Heart left ventricle (tissue), 16 donors: Measurements from ENCODE around the gene DAGLA. TPM values are rescaled to one million over a fixed set of nuclear protein-coding genes. Genes with fewer than 3 reads are reported as not detected.
A peak's percentile ranks its signal among the peaks of the same experiment; 100 is the strongest.

Experiments used
- ATAC-seq, 4 donors: fragments of 200-7000 bp; cut with Tn5 transposase; one replicate each; pipeline ENCODE4 v1.9.1; 2020 to 2022; ENCODE audit warnings: moderate library complexity in 4 of 4, mild to moderate bottlenecking in 3 of 4, moderate number of reproducible peaks in 1 of 4
- DNase-seq, 5 donors: peaks; one replicate each; pipeline ENCODE4 v3.0.0-alpha.2; 2020
- H3K27ac ChIP-seq, 12 donors: fragments of 200-600 bp; sonication (generic) in 4 of 12; one replicate each; pipeline versions ENCODE4 v1.5.0 to v1.8.0; 2016 to 2022; ENCODE audit warnings: mild to moderate bottlenecking in 2 of 12
- H3K27me3 ChIP-seq, 9 donors: fragments of 200-600 bp; sonication (generic) in 2 of 9; one replicate each; pipeline versions ENCODE4 v1.5.1 to v1.8.0; 2016 to 2022; ENCODE audit warnings: mild to moderate bottlenecking in 3 of 9
- H3K36me3 ChIP-seq, 9 donors: fragments of 200-600 bp; sonication (generic) in 2 of 9; one replicate each; pipeline versions ENCODE4 v1.5.0 to v1.8.0; 2018 to 2022; ENCODE audit warnings: mild to moderate bottlenecking in 2 of 9
- H3K4me1 ChIP-seq, 12 donors: fragments of 200-600 bp; sonication (generic) in 4 of 12; one replicate each; pipeline versions ENCODE4 v1.5.0 to v1.8.0; 2016 to 2022; ENCODE audit warnings: mild to moderate bottlenecking in 3 of 12
- H3K4me3 ChIP-seq, 12 donors: fragments of 200-600 bp; sonication (generic) in 4 of 12; one replicate each; pipeline versions ENCODE4 v1.5.0 to v1.8.0; 2017 to 2022; ENCODE audit warnings: mild to moderate bottlenecking in 9 of 12, moderate library complexity in 4 of 12
- H3K9me3 ChIP-seq, 12 donors: fragments of 200-600 bp; sonication (generic) in 4 of 12; one replicate each; pipeline versions ENCODE4 v1.5.0 to v1.8.0; 2016 to 2022; ENCODE audit warnings: mild to moderate bottlenecking in 1 of 12
- POLR2A ChIP-seq, 2 donors: fragments of 450-650 bp; IDR thresholded peaks; one replicate each; pipeline ENCODE4 v1.6.1; 2017; ENCODE audit warnings: antibody characterized with exemption in 2 of 2, mild to moderate bottlenecking in 2 of 2, moderate library complexity in 2 of 2
- WGBS, 4 donors: extraction: QIAGEN DNeasy Blood & Tissue Kit in 2 of 4; methylation state at CpG; one replicate each; pipeline versions ENCODE4 v1.1.5 to v1.1.7; 2013 to 2018; 5-methylcytosine and 5-hydroxymethylcytosine counted together
- intact Hi-C, 10 donors: fragments of 100-400 bp; cut with DNase I; formaldehyde crosslinking; loops; one replicate each; pipeline versions ENCODE4 v1.11.1 to v1.14.2; 2022
- polyA plus RNA-seq, 2 donors: library from polyadenylated mRNA; stranded (reverse); fragments of 200-250 nt; gene quantifications; one replicate each; pipeline ENCODE4 v1.2.3, GENCODE V29; 2013
- total RNA-seq, 9 donors: library from RNA; depleted of rRNA in 2 of 9; stranded (reverse); fragments of >200 nt in 2 of 9; fragmentation: NEBNext Ultra II Directional in 3 of 9; extraction: Animal tissue kit (Norgen Biotek cat#: 25700) in 3 of 9; gene quantifications; one replicate each; pipeline versions ENCODE4 v1.1.0 to v1.2.4, GENCODE V29; 2016 to 2023
- TF ChIP-seq, protein P1 (sequence below), 12 donors: fragments of 200-600 bp; sonication (generic) in 4 of 12; IDR thresholded peaks; one replicate each; pipeline versions ENCODE4 v1.5.0 to v1.8.0; 2018 to 2022; ENCODE audit warnings: antibody characterized with exemption in 12 of 12, mild to moderate bottlenecking in 5 of 12
- donor health status: ischemic (EF 13 %, LVEDD 7.1; RV severe dilation, severe dysfunction).
- donor health status: healthy with polysubstance abuse.
- donor health status: DM: no; HTN: yes; CAD: no.
- donor health status: DM: no; HTN: no; CAD: no.
- donor health status: ischemic (EF 25% LVEDD 6.9; RV normal size, moderate dysfunction).
- donor health status: ischemic (EF 25% LVEDD 5.7; RV mildly dilated, moderate dysfunction).
- donor health status: healthy.
- donor health status: DM: yes; HTN: yes; CAD: no.
- donor health status: ischemic (EF 35%, LVEDD 5.7; RV mildly dilated, moderate dysfunction).
- donor health status: nonischemic (EF 11% LVEDD 7.7; RV severe dilation, severe dysfunction).
- donor health status: DM: yes; HTN: yes; CAD: no.
- donor health status: PGD.
- donor health status: ischemic (EF 29% LVEDD 5.4; RV normal size, mild dysfunction).
- donor health status: nonischemic (EF 23%, LVEDD 6.1; RV moderate dilation, normal function).

The DAGLA gene
- total and polyA plus RNA-seq, 11 donors = 2.2 to 5.6 (median 3.3) TPM

DNA sequence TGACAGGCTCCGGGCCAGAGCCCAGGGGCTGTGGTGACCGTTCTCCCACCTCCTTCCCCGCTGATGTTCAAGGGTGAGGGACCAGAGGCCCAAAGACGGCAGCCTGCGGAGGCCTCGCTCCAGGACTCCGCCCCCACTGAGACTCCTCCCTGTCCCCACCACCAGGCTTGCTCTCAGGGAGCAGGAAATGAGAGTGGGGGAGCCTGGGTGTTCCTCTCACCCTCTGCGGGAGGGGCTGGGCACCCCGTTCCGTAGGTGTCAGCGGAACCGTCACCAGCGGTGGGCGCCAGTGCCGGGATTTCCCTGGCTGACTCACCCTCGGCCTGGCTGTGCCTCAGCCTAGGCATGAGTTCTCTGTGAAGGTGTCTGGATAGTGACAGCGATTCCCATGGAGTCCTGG, 15.7 kb downstream of the DAGLA start:
- no peaks in the 10 kb centered on the region for H3K9me3 ChIP-seq
- no peak for TF ChIP-seq POLR2A (IDR thresholded peaks at IDR 0.05)
- TF ChIP-seq, protein P1, sequence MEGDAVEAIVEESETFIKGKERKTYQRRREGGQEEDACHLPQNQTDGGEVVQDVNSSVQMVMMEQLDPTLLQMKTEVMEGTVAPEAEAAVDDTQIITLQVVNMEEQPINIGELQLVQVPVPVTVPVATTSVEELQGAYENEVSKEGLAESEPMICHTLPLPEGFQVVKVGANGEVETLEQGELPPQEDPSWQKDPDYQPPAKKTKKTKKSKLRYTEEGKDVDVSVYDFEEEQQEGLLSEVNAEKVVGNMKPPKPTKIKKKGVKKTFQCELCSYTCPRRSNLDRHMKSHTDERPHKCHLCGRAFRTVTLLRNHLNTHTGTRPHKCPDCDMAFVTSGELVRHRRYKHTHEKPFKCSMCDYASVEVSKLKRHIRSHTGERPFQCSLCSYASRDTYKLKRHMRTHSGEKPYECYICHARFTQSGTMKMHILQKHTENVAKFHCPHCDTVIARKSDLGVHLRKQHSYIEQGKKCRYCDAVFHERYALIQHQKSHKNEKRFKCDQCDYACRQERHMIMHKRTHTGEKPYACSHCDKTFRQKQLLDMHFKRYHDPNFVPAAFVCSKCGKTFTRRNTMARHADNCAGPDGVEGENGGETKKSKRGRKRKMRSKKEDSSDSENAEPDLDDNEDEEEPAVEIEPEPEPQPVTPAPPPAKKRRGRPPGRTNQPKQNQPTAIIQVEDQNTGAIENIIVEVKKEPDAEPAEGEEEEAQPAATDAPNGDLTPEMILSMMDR (IDR thresholded peaks at IDR 0.05) = peak in 3 of 12 donors; percentile 21 to 30 (median 28)
- H3K27me3 ChIP-seq = no peaks in the 10 kb centered on the region
- 10 to 12% (median 10%) methylated on average over 13 to 17 of the region's 17 CpGs for WGBS, 4 donors
- DNase-seq (peak; percentile 79 to 88 (median 83)), ATAC-seq (peak; percentile 56 to 82 (median 76))
- H3K4me3 ChIP-seq = peak overlapping the region in 9 of 12 donors; percentile 9 to 42 (median 31)
- peaks cover 10 to 85% (median 73%) of the 10 kb centered on the region in 12 donors for H3K4me1 ChIP-seq
- H3K27ac ChIP-seq = peak overlapping the region; percentile 50 to 87 (median 77)
- intact Hi-C loops = no loop called here
- no peaks in the 10 kb centered on the region for H3K36me3 ChIP-seq

- Histone ChIP-seq H3K36me3 (no peaks in the 10 kb centered on the region), H3K4me1 (peaks cover 10 to 83% (median 75%) of the 10 kb centered on the region in 12 donors), H3K9me3 (no peaks in the 10 kb centered on the region), H3K27me3 (no peaks in the 10 kb centered on the region), H3K27ac (peak overlapping the region in 9 of 12 donors; percentile 75 to 87 (median 78)), H3K4me3 (peak overlapping the region in 1 of 12 donors; percentile 37)
- DNase-seq (no peak), ATAC-seq (no peak)
- 70 to 86% (median 76%) methylated on average over 7 to 8 of the region's 8 CpGs for WGBS, 4 donors
- intact Hi-C loops = no loop called here
- TF ChIP-seq, protein P1 (IDR thresholded peaks at IDR 0.05) = no peak
Observed at GRCh38 chr11:61696602-61697001, 16.4 kb downstream of the DAGLA start.

DNA sequence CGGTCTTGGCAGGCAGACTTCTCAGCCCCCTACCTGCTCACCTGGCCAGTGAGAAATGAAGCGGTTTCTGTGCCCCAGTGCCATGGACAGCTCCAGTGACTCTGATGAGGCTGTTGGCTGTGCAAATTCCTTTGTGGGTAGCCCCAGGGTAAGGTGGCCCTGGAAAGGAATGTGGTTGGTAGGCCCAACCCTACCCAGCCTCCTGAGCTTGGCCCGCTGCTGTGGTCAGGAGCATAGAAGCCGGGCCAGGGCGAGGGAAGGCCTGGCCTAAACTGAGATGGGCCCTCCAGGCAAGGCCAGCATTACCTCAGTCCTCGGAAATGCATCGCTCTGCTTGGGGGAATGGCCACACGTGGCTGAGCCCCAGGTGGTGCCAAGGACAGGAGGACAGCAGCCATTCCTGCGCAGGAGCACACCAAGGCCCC, 16.9 kb downstream of the DAGLA start:
- peaks cover 10 to 85% (median 75%) of the 10 kb centered on the region in 12 donors for H3K4me1 ChIP-seq
- no peaks in the 10 kb centered on the region for H3K27me3 ChIP-seq
- H3K27ac ChIP-seq = peak overlapping the region in 10 of 12 donors; percentile 64 to 87 (median 77)
- no peak overlapping the region for H3K4me3 ChIP-seq
- ATAC-seq (no peak), DNase-seq (no peak)
- intact Hi-C loops = no loop called here
- WGBS, 4 donors = 72 to 88% (median 82%) methylated on average over 7 to 9 of the region's 9 CpGs
- no peaks in the 10 kb centered on the region for H3K9me3 ChIP-seq
- no peaks in the 10 kb centered on the region for H3K36me3 ChIP-seq
- TF ChIP-seq POLR2A (IDR thresholded peaks at IDR 0.05) = no peak
- TF ChIP-seq, protein P1 (IDR thresholded peaks at IDR 0.05) = no peak

DNA sequence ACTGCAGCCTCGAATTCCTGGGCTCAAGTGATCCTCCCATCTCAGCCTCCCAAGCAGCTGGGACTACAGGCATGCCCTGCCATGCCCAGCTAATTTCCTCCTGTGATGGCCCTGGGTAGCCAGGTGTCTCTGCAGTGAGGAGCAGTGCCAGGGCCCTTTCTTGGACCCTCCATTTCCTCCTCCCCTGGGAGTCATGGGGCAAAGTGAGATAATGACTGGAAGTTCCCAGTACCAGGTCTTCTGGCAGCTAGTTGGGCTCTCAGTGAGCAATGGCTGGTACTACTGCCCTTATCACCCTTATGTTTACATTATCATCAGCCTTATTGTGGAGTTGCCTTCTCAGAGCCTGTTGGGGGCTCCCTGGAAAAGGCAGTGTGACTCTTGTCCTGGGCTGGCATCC, 17.6 kb downstream of the DAGLA start:
- DNase-seq (no peak), ATAC-seq (no peak)
- intact Hi-C loops = no loop called here
- TF ChIP-seq, protein P1 (IDR thresholded peaks at IDR 0.05) = no peak
- no peak for TF ChIP-seq POLR2A (IDR thresholded peaks at IDR 0.05)
- H3K36me3 ChIP-seq = no peaks in the 10 kb centered on the region
- peak overlapping the region in 9 of 12 donors; percentile 25 to 87 (median 67) for H3K27ac ChIP-seq
- H3K4me1 ChIP-seq = peaks cover 10 to 92% (median 75%) of the 10 kb centered on the region in 12 donors
- H3K9me3 ChIP-seq = no peaks in the 10 kb centered on the region
- H3K27me3 ChIP-seq = no peaks in the 10 kb centered on the region
- 93 to 100% (median 97%) methylated on average over 1 of the region's 1 CpG for WGBS, 4 donors
- no peak overlapping the region for H3K4me3 ChIP-seq
